ENCODE results near the gene ANKRD52.

- TF ChIP-seq CTCF (IDR thresholded peaks at IDR 0.05): peak; percentile 68 to 87
- no peak for TF ChIP-seq POLR2A (IDR thresholded peaks at IDR 0.05)
- no peak for TF ChIP-seq EP300 (IDR thresholded peaks at IDR 0.05)
- TF ChIP-seq POLR2AphosphoS5 (IDR thresholded peaks at IDR 0.05): no peak
Measured at GRCh38 chr12:56193025-56193578, 65.1 kb downstream of the ANKRD52 start.

Measured in suprapubic skin (tissue), 4 donors.